Left ventricle myocardium inferior (tissue), 1 donor: Measurements from ENCODE around the gene FMNL3. TPM values are rescaled to one million over a fixed set of nuclear protein-coding genes. Genes with fewer than 3 reads are reported as not detected.
A peak's percentile ranks its signal among the peaks of the same experiment; 100 is the strongest.

Experiments
- DNase-seq: peaks from one replicate; pipeline ENCODE4 v3.0.0-alpha.2; 2020
- H3K27ac ChIP-seq: fragments of 200-600 bp; replicated peaks from 2 replicates; pipeline ENCODE4 v1.8.0; 2021
- H3K27me3 ChIP-seq: fragments of 200-600 bp; 2 replicates; pipeline ENCODE4 v1.8.0; 2021; ENCODE audit warnings: low read depth
- H3K36me3 ChIP-seq: fragments of 200-600 bp; 2 replicates; pipeline ENCODE4 v1.8.0; 2021
- H3K4me1 ChIP-seq: fragments of 200-600 bp; 2 replicates; pipeline ENCODE4 v1.8.0; 2021
- H3K4me3 ChIP-seq: fragments of 200-600 bp; 2 replicates; pipeline ENCODE4 v1.8.0; 2021; ENCODE audit warnings: mild to moderate bottlenecking, moderate library complexity
- H3K9me3 ChIP-seq: fragments of 200-600 bp; replicated peaks from 2 replicates; pipeline ENCODE4 v1.8.0; 2021
- intact Hi-C: fragments of 100-400 bp; cut with micrococcal nuclease; formaldehyde crosslinking; loops from one replicate; pipeline ENCODE4 v1.11.0; 2022
- total RNA-seq: library from RNA; stranded (reverse); fragmentation: NEBNext Ultra II Directional; extraction: Animal tissue kit (Norgen Biotek cat#: 25700); gene quantifications from one replicate; pipeline ENCODE4 v1.2.1, GENCODE V29; 2021
- TF ChIP-seq, protein P1 (sequence below): fragments of 200-600 bp; IDR thresholded peaks from 2 replicates; pipeline ENCODE4 v1.8.0; 2021; ENCODE audit warnings: antibody characterized with exemption, mild to moderate bottlenecking, borderline replicate concordance
- donor health status: DM: no; HTN: yes; CAD: no; lungs with severe emphysema.

Gene FMNL3
- total RNA-seq, 1 donor from 2014 or later = 10.4 TPM

GRCh38 chr12:49651855-49652254 is 55.4 kb downstream of the FMNL3 start:
- no peak for DNase-seq
- Histone ChIP-seq H3K4me1 (peaks cover 66% of the 10 kb centered on the region), H3K27ac (no peak overlapping the region), H3K4me3 (no peak overlapping the region), H3K36me3 (peaks cover 74% of the 10 kb centered on the region), H3K9me3 (no peaks in the 10 kb centered on the region), H3K27me3 (no peaks in the 10 kb centered on the region)
- TF ChIP-seq, protein P1, sequence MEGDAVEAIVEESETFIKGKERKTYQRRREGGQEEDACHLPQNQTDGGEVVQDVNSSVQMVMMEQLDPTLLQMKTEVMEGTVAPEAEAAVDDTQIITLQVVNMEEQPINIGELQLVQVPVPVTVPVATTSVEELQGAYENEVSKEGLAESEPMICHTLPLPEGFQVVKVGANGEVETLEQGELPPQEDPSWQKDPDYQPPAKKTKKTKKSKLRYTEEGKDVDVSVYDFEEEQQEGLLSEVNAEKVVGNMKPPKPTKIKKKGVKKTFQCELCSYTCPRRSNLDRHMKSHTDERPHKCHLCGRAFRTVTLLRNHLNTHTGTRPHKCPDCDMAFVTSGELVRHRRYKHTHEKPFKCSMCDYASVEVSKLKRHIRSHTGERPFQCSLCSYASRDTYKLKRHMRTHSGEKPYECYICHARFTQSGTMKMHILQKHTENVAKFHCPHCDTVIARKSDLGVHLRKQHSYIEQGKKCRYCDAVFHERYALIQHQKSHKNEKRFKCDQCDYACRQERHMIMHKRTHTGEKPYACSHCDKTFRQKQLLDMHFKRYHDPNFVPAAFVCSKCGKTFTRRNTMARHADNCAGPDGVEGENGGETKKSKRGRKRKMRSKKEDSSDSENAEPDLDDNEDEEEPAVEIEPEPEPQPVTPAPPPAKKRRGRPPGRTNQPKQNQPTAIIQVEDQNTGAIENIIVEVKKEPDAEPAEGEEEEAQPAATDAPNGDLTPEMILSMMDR = no peak
- intact Hi-C loops = no loop called here

GRCh38 chr12:49649892-49650291 is 57.3 kb downstream of the FMNL3 start:
- Histone ChIP-seq H3K27ac (peak overlapping the region; percentile 9), H3K36me3 (peaks cover 87% of the 10 kb centered on the region), H3K9me3 (no peaks in the 10 kb centered on the region), H3K4me1 (peaks cover 66% of the 10 kb centered on the region), H3K27me3 (no peaks in the 10 kb centered on the region), H3K4me3 (no peak overlapping the region)
- DNase-seq = no peak
- TF ChIP-seq, protein P1 = no peak
- intact Hi-C loops = no loop called here

- intact Hi-C loops = no loop called here
- peak overlapping the region; percentile 86 for H3K27ac ChIP-seq
- TF ChIP-seq, protein P1 = no peak
- no peaks in the 10 kb centered on the region for H3K27me3 ChIP-seq
- H3K9me3 ChIP-seq = no peaks in the 10 kb centered on the region
- peaks cover 66% of the 10 kb centered on the region for H3K4me1 ChIP-seq
- H3K4me3 ChIP-seq = no peak overlapping the region
- DNase-seq = no peak
- peaks cover 88% of the 10 kb centered on the region for H3K36me3 ChIP-seq
These were observed 57.8 kb downstream of the FMNL3 start for GRCh38 chr12:49649445-49649844.

GRCh38 chr12:49648712-49649003 is 58.5 kb downstream of the FMNL3 start:
- H3K36me3 ChIP-seq = peaks cover 87% of the 10 kb centered on the region
- TF ChIP-seq, protein P1 = no peak
- peaks cover 62% of the 10 kb centered on the region for H3K4me1 ChIP-seq
- intact Hi-C loops = no loop called here
- H3K27ac ChIP-seq = peak overlapping the region; percentile 86
- no peak overlapping the region for H3K4me3 ChIP-seq
- DNase-seq = no peak
- H3K9me3 ChIP-seq = no peaks in the 10 kb centered on the region
- no peaks in the 10 kb centered on the region for H3K27me3 ChIP-seq

- Histone ChIP-seq H3K27me3 (no peaks in the 10 kb centered on the region), H3K9me3 (no peaks in the 10 kb centered on the region), H3K36me3 (peaks cover 87% of the 10 kb centered on the region), H3K27ac (peak overlapping the region; percentile 86), H3K4me1 (peaks cover 59% of the 10 kb centered on the region), H3K4me3 (peak overlapping the region; percentile 14)
- TF ChIP-seq, protein P1 = no peak
- intact Hi-C loops = no loop called here
- DNase-seq = no peak
These were observed 59.1 kb downstream of the FMNL3 start for GRCh38 chr12:49647827-49648711.
